Mucosa of descending colon (tissue), 3 donors: ENCODE data around the gene GP1BB. TPM values are rescaled to one million over a fixed set of nuclear protein-coding genes. Genes with fewer than 3 reads are reported as not detected.

Experiments
- ATAC-seq: fragments of 200-7000 bp; cut with Tn5 transposase; one replicate; pipeline ENCODE4 v1.9.1; 2020; ENCODE audit warnings: mild to moderate bottlenecking, moderate library complexity
- DNase-seq, 3 donors: peaks; one replicate each; pipeline ENCODE4 v3.0.0-alpha.2; 2020
- H3K36me3 ChIP-seq: fragments of 200-600 bp; one replicate; pipeline ENCODE4 v1.8.0; 2021; ENCODE audit warnings: low read depth, mild to moderate bottlenecking
- H3K4me1 ChIP-seq: fragments of 200-600 bp; one replicate; pipeline ENCODE4 v1.8.0; 2021; ENCODE audit warnings: low read depth, mild to moderate bottlenecking
- H3K4me3 ChIP-seq: fragments of 200-600 bp; one replicate; pipeline ENCODE4 v1.8.0; 2021; ENCODE audit warnings: mild to moderate bottlenecking
- H3K9me3 ChIP-seq: fragments of 200-600 bp; one replicate; pipeline ENCODE4 v1.8.0; 2021; ENCODE audit warnings: mild to moderate bottlenecking
- intact Hi-C, 2 donors: fragments of 100-400 bp; cut with DNase I in 1 of 2; cut with micrococcal nuclease in 1 of 2; formaldehyde crosslinking; loops; one replicate each; pipeline versions ENCODE4 v1.11.0 to v1.11.1; 2022; cut with DNase I, micrococcal nuclease
- total RNA-seq, 3 donors: library from RNA; stranded (reverse); fragmentation: NEBNext Ultra II Directional in 2 of 3; extraction: Animal tissue kit (Norgen Biotek cat#: 25700) in 2 of 3; gene quantifications; one replicate each; pipeline versions ENCODE4 v1.2.1 to v1.2.4, GENCODE V29; 2021 to 2023
- TF ChIP-seq, protein P1 (sequence below): fragments of 200-600 bp; IDR thresholded peaks from one replicate; pipeline ENCODE4 v1.8.0; 2022; ENCODE audit warnings: antibody characterized with exemption, mild to moderate bottlenecking
- donor health status: DM: no; HTN: no; CAD: no; lungs with moderate emphysema.
- donor health status: DM: no; HTN: no; CAD: no.
- donor health status: DM: no; HTN: yes; CAD: no.

The GP1BB gene
- total RNA-seq, 3 donors from 2014 or later, result 0.34 to 1.5 (median 0.41) TPM

DNA sequence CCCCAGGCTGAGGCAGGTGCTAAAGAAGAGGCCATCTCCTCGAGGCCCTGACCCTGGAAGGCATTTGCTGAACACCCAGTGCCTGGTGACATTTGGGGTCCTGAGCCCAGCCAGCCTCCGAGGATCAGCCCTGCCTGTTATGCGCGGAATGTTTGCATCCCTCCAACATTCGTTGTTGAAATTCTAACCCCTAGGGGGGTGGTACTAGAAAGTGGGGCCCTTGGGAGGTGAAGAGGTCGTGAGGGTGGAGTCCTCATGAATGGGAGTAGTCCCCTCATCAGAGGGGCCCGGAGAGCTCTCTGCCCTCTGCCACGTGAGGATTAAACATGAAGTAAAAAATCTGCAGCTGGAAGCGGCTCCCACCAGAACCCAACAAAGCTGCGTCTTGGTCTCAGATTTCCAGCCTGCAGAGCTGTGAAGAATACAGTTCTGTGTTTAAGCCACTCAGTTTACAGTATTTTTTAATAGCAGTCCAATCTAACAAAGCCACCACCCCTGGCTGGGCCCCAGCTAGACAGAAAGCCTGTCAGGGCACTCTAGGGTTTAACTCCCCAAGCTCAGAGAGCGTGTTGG lies 44.3 kb upstream of the GP1BB start:
- TF ChIP-seq, protein P1, sequence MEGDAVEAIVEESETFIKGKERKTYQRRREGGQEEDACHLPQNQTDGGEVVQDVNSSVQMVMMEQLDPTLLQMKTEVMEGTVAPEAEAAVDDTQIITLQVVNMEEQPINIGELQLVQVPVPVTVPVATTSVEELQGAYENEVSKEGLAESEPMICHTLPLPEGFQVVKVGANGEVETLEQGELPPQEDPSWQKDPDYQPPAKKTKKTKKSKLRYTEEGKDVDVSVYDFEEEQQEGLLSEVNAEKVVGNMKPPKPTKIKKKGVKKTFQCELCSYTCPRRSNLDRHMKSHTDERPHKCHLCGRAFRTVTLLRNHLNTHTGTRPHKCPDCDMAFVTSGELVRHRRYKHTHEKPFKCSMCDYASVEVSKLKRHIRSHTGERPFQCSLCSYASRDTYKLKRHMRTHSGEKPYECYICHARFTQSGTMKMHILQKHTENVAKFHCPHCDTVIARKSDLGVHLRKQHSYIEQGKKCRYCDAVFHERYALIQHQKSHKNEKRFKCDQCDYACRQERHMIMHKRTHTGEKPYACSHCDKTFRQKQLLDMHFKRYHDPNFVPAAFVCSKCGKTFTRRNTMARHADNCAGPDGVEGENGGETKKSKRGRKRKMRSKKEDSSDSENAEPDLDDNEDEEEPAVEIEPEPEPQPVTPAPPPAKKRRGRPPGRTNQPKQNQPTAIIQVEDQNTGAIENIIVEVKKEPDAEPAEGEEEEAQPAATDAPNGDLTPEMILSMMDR, result no peak
- no peak for ATAC-seq
- no peaks in the 10 kb centered on the region for H3K36me3 ChIP-seq
- DNase-seq, result no peak
- no peaks in the 10 kb centered on the region for H3K4me1 ChIP-seq
- no peak overlapping the region for H3K4me3 ChIP-seq
- H3K9me3 ChIP-seq, result no peaks in the 10 kb centered on the region
- intact Hi-C loops, result no loop called here

DNA sequence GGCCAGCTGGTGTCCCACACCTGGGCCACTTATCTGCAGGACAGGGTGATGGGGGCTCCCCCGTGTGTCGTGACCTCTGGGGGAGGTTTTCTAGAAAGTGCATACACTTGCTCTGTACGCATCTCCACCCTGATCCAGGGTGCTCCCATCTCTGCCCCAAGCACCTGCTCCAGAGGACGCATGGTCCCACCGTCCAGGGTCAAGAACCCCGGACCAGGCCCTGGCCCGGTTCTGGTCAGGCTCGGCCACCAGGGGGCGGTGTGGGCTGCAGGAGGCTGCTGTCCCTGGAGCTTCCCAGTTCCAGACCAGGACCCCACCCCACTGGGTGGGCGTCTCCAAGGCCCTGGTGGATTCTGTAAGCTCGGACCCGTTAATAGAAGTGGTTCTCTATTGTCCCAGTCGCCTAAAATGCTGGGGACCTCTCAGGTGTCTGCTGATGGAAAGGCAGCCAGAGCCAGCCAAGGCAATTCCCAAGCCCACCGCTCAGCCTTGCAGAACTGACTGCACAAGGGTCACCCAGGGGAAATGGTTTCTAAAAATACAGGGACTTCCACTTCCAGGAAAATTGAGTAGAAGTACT lies 43.7 kb upstream of the GP1BB start:
- H3K4me3 ChIP-seq, result no peak overlapping the region
- no peaks in the 10 kb centered on the region for H3K9me3 ChIP-seq
- ATAC-seq (peak; percentile 54), DNase-seq (peak in 2 of 3 donors; percentile 53 to 54)
- H3K4me1 ChIP-seq, result no peaks in the 10 kb centered on the region
- intact Hi-C loops, result no loop called here
- H3K36me3 ChIP-seq, result no peaks in the 10 kb centered on the region
- TF ChIP-seq, protein P1, result peak; percentile 70

DNA sequence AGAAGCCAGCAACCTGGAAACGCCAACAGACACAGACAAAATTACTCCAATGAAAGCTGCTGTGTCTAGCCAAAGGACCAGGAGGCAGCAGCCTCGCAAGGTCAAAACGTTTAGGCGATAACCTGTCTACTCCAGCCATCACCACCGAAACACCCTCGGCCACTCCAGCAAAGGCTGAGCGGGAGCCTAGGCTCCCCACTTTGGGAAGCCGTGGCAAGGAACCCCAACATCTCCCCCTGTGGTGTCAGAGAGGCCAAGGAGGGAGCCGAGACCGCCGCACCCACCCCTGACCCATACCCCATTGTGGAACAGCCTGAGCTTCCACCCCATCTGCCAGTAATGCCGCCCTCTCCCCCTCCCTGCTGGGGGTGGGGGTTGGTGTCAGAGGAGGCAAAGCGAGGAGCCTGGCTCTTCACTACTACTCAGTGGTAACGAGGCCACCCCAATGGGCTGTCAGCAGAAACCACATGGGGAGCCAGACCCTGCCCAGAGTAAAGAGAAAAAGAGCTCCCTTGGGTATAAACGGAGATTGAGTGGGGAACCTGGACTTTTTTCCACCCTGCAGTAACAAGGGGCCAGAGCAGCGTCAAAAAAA lies 43.0 kb upstream of the GP1BB start:
- H3K4me3 ChIP-seq, result no peak overlapping the region
- H3K4me1 ChIP-seq, result no peaks in the 10 kb centered on the region
- no peaks in the 10 kb centered on the region for H3K9me3 ChIP-seq
- ATAC-seq, result no peak
- DNase-seq, result no peak
- H3K36me3 ChIP-seq, result no peaks in the 10 kb centered on the region
- intact Hi-C loops, result no loop called here
- TF ChIP-seq, protein P1, result no peak

DNA sequence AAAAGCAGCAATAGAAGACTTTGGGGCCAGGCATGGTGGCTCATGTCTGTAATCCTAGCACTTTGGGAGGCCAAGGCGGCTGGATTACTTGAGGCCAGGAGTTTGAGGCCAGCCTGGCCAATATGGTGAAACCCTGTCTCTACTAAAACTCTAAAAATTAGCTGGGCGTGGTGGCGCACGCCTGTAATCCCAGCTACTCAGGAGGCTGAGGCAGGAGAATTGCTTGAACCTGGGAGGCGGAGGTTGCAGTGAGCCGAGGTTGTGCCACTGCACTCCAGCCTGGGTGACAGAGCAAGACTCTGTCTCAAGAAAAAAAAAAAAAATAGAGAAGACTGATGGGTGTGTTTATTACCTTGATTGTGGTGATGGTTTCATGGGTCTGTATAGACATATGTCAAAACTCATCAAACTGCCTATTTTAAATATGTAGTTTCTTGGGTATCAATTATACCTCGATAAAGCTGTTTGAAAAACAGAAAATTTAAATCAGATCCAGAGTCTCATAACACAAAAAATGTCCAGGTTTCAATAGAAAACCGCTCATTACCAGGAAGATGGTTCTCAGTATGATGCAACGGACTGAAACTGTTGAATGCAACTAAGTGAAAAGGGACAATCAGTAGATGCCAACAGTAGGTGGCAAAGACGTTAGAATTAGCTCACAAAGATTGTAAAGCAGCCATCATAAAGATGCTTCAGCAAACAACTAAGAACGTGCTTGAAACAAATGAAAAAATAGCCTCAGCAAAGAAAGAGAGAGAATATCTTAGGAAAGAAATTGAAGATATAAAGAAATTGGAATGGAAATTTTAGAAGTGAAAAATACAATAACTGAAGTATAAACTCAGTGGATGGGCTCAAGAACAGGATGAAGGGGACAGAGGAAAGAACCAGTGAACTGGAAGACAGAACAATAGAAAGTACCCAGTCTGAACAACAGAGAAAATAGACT lies 42.2 kb upstream of the GP1BB start:
- ATAC-seq (no peak), DNase-seq (no peak)
- no peaks in the 10 kb centered on the region for H3K4me1 ChIP-seq
- no peaks in the 10 kb centered on the region for H3K9me3 ChIP-seq
- TF ChIP-seq, protein P1, result no peak
- H3K36me3 ChIP-seq, result no peaks in the 10 kb centered on the region
- no peak overlapping the region for H3K4me3 ChIP-seq
- intact Hi-C loops, result no loop called here

DNA sequence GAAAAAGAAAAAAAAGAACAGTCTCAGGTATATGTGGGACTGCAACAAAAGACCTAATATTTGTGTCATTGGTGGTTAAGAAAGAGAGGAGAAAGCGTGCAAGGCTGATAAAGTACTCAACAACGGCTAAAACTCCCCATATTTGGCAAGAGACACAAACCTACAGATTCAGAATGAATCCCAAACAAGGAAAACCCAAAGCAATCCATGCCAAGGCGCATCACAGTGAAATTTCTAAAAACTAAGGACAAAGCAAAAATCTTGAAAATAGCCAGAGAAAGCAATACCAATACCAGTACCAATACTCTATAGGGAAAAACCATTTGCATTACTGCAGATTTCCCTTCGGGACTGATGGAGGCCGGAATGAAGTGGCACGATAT lies 41.5 kb upstream of the GP1BB start:
- intact Hi-C loops, result no loop called here
- TF ChIP-seq, protein P1, result no peak
- ATAC-seq (no peak), DNase-seq (no peak)
- H3K4me3 ChIP-seq, result no peak overlapping the region
- H3K36me3 ChIP-seq, result no peaks in the 10 kb centered on the region
- no peaks in the 10 kb centered on the region for H3K4me1 ChIP-seq
- no peaks in the 10 kb centered on the region for H3K9me3 ChIP-seq
